GM21360 (cell line): ENCODE results near the gene RBPMS2.

Source experiments
- ATAC-seq: cut with Tn5 transposase; IDR thresholded peaks from one replicate; pipeline ENCODE4 v1.9.1; 2021; ENCODE audit warnings: mild to moderate bottlenecking, moderate library complexity; ENCODE audit not compliant: unreplicated experiment

The RBPMS2 gene

GRCh38 chr15:64695561-64695992 is 79.8 kb downstream of the RBPMS2 start:
- no peak for ATAC-seq

GRCh38 chr15:64694816-64695215 is 80.6 kb downstream of the RBPMS2 start:
- ATAC-seq: no peak

DNA sequence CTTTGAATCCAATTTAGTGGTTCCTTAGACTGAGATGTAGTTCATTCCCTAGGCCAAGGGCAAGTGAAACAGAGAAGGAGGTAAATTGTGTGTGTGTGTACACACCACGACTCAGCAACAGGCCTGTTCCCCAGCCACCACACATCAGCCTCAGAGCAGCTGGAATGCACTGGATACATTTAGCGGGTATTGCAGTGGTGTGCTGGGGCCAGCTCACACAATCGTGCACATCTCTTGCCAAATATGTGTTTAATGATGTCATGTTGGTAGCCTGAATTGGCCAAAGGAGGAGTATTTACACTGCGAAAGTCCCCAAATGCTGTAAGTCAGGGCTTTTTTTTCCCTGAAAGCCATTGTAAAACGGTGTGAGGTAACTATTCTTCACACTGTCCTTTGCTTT is 82.3 kb downstream of the RBPMS2 start:
- ATAC-seq: no peak

DNA sequence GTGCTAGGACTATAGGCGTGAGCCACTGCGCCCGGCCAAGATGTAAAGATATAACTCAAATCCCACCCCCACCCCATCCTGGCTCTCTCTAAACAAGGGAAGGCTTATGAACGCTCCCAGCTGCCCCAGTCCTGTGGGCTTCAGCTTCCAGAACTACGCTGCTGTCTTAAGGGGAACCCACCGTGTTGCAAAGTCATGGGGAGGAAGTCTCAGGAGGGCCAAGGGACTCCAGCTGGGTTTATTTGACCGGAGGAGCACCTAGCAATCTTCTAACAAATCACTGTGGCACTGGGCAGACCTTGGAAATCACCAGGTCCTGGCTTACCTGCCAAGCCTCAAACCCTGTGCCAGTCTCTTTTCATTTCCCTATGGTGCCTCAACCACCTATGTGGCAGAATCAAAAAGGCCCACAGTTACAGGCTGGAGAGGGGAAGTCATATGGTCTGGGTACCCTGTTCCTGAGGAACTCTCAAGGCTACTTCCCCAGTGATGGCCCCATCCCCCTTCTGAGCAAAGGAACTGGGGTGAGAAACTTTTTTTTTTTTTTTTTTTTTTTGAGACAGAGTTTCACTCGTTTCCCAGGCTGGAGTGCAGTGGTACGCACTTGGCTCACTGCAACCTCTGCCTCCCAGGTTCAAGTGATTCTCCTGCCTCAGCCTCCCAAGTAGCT is 83.4 kb downstream of the RBPMS2 start:
- ATAC-seq: no peak

DNA sequence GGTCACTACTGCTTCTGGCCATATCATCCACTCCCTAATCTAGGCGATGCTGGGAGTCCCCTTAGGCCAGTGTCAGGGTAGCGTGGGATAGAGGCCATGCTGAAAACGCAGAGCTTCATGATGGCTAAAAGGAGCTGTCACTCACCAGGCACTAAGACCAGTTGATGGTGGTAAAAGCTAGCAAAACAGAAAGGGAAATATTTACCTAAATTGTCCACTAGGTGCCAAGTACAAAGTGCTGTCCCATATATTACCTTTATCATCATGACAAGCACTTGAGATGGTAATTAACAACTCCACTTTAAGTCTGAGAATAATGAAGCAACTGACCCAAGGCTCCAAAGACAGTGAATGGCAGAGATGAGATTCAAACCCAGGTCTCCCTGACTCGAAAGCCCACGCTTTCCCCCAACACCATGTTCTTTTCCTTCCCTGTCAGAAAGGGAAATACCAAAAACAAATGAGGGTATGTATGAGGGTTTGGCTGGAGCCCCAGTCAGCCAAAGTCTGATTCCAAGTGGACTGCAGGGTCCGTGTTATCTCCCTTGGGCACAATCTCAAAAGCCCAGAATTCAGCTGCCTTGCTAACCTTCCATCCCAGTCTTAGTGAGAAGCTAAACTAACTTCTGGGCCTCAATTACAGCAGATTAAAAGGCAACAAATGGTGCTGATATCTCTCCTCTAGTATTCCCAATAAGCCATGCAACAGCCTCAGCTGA is 84.7 kb downstream of the RBPMS2 start:
- ATAC-seq: no peak

DNA sequence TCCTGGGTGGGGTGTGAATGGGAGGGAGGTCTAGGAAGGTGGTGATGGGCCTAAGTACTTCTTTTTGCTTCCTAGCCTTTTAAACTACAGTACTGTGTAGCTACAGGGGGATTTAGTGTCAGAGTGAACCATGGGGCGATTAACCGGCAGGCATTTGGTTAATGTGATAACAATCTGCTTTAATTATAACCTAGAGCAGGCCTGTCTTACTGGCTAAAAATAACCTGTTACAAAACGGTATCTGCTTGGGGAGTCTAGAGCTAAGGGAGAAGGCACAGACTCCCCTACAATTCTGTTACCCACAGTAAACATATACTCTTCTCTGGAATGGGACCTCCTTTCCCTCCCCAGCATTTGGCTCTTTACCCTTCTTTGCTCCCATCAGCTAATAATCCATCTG is 85.4 kb downstream of the RBPMS2 start:
- no peak for ATAC-seq
